Spleen (tissue), 7 donors: ENCODE measurements around the gene C4orf50.

ENCODE experiments used
- CTCF ChIP-seq, 11 experiments: fragments of 200-600 bp in 7 of 11; fragments of 450-650 bp in 4 of 11; sonication (generic) in 4 of 11; IDR thresholded peaks in 8 of 11; conservative IDR thresholded peaks in 3 of 11; 1 replicate in 7 of 11; 2 replicates in 4 of 11; pipeline versions ENCODE4 v1.4.0 to v1.8.0; 2016 to 2021; ENCODE audit warnings: antibody characterized with exemption in 11 of 11, inconsistent platforms in 4 of 11, mild to moderate bottlenecking in 1 of 11
- POLR2A ChIP-seq, 3 donors: fragments of 450-650 bp; IDR thresholded peaks; one replicate each; pipeline ENCODE4 v1.5.1; 2017; ENCODE audit warnings: antibody characterized with exemption in 3 of 3, mild to moderate bottlenecking in 1 of 3
- donor health status: DM: no; HTN: no; CAD: no; lungs with moderate emphysema.
- donor health status: DM: no; HTN: no; CAD: no.
- donor health status: DM: no; HTN: no; CAD: no.

DNA sequence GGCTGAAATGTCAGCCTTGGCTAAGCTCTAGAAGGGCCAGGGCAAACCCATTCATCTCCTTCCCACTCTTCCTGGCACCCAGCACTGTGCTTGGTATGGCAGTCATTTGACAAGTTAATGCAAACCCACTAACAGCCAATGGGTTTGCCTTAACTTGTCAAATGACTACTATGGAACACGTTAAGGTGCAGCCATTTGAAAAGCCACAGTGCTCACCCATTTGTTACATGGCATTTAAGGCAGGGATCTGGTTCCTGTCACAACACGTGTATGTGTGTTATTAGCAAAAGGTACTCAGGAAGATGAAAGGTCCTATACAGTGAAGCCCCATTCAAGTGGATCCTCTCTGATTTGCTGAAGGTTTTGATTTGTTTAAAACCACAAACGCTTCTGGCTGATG, 132.5 kb downstream of the C4orf50 start:
- TF ChIP-seq CTCF (IDR thresholded peaks at IDR 0.05 in 8 of 11, conservative IDR thresholded peaks at IDR 0.05 in 3 of 11) (no peak), POLR2A (IDR thresholded peaks at IDR 0.05) (no peak)
